Bronchus fibroblast of lung (primary cell): ENCODE data around the gene INO80B. TPM values are rescaled to one million over a fixed set of nuclear protein-coding genes. Genes with fewer than 3 reads are reported as not detected.

Source experiments
- total RNA-seq: library from RNA; depleted of rRNA; stranded (reverse); fragments of >200 nt; gene quantifications from 2 replicates; pipeline ENCODE4 v1.2.3, GENCODE V29; 2015

Gene INO80B
- 15.5 and 21.4 TPM in 2 replicates for total RNA-seq

GRCh38 chr2:74454654-74455511 is at the start of gene INO80B:
TSS of gene INO80B (plus strand) at chr2:74455087. CDS start at chr2:74455117, 30 bp downstream.

DNA sequence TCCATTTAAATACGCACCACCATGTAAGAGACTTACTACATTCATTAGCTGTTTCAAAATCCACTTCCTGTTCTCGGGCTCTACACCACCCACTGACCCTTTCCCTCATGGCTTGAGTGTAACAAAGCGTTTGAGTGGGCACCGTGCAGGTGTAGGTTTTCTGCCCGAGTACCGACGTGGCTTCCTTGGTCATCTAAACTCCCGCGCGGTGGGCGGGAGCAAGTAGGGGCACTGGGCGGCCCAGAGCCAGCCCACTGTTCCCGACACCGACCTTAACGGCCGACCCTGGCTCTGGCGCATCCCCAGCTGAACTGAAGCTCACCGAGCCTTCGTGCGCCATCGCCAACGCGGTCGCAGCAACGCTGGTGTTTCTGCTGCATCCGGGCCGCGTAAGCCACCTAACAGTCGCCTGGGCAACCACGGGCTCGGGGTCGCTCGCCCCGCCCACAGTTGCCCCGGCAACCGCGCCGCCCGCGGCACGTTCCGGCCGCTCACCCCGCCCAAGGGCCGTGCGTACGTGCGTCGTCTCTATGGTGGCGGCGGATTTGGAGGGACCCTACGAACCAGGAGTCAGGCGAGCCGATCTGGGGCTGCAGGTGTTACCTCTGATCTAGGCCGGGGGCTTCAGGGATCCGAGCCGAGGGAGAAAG is 33.5 kb upstream of the INO80B start, which contains the start of the genes C2orf81 and WDR54:
Gene C2orf81 (minus strand): TSS at position 399 of the 650 bp plus-strand sequence. CDS start 59 bp downstream, at position 340.
Gene WDR54 (plus strand): TSS at position 510 of the 650 bp plus-strand sequence. CDS start 424 bp downstream, outside the sequence.

DNA sequence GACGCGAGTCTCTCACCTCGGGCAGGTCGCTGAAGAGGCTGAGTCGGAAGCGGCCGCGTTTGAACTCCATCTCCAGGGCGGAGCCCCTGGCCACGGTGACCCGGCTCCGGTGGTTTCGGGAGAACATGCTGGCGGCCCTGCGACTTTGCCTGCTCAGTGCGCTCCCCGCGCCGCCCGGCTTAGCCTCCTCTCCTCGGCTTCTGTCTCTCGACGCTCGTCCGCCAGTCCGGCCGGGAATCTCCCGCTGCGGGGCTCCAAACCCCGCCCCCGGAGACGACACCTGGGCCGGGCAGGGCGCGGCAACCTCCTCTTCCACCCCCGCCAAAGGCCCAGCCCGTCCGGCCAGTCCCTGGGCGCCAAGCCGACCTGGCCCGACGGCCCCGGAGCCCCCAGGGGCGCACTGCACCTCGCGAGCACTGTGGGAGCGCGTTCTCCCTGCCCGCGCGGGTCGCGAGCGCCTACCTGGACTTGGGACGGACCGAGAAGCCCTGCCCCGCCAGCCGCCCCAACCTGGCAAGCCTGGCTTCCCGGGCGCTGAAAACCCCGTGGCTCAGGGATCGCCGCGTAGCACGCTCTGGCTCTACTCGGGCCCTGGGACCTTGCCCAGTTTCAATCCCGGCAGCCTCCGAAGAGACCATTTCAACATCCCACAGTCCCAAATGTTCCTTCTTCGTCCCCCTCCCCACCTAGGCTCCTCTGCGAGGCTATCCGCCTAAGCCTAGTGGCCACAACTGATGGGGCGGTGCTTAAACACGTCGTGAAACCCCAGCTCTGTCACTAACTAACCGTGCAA is 13.0 kb upstream of the INO80B start, which contains the start of gene RTKN:
Gene RTKN (minus strand): TSS at position 248 of the 793 bp plus-strand sequence. CDS start 121 bp downstream, at position 127.

DNA sequence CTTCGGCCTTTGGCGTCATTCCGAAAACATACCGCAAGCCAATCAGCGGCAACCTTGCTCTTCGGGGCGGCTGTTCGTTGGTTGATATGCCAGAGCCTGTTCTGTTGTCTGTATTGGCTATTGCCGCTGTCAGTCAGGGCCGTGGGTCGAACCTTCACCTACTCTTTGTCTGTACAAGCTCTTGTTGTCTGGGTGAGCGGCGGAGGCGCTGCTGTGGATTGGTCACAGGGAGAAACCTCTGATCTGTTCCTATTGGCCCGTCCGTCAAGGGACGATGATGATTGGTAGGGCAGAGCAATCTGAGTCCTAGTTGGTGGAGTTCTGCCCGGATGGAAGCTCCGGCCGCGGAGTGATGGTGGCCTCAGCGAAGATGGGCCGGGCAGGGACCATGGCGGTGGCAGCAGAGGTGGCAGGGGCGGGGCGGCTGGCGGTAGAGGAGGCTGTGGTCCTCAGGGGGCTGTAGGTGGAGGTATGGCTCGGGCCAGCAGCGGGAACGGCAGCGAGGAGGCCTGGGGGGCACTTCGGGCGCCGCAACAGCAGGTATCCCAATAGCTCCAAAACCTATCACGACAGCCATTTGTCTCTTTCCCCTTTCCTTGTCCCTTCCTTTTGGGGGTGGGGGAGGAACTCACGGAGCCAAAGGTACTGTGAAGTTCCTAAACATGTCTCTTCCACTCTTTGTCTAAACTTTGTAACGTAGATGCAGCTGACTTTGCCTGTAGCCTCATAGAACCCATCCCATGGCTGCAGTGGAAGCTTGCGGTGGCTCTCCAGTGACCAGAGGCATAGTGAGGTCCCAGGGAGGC is 3.4 kb downstream of the INO80B start, which contains the start of gene WBP1:
Gene WBP1 (plus strand): TSS at position 307 of the 806 bp plus-strand sequence. CDS start 165 bp downstream, at position 472.

DNA sequence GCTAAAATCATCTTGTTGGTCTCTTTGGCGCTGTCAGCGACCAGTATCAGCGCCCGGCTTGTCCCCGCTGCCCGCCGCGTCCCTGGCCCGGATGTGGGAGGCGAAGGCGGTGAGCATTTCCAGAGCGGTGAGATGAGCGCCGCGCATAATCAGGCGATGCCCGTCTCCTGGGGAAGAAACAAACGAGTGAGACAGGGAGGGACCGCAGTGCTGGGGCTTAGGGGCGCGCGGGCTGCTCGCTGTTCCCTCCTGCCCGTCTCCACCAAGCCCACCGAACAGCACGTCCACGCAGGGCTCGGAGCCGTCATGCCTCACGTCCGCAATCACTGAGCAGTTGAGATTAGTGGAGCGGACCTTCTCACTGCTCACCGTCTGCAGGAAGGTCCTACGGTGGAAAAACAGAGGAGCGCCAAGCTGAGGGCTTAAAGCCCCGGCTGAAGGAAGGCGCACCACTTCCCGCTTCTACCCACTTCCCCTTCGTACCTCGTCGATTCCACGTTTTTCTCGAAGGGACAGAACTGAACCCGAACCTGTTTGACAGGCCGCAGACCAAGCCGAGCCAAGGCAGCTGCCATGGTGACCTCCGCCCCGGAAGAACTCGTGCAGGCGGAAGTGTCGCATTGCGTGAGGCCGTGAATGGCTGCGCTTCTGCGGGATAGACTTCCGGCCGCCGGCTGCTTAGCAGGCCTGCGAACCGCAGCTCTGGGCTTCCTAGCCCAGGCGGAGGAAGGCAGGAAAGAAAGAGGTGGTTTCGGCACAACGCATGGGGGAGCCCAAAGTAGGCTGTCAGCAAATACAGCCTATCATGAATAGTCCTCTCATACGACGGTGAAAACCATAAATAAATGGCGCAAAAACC is 17.4 kb downstream of the INO80B start, which contains the start of gene MRPL53:
Gene MRPL53 (minus strand): TSS at position 595 of the 859 bp plus-strand sequence. CDS start 20 bp downstream, at position 575.

GRCh38 chr2:74482801-74483674 is 28.2 kb downstream of the INO80B start, which contains the start of the genes CCDC142 and TTC31:
TSS of gene CCDC142 (minus strand) at chr2:74482998. CDS start at chr2:74482837, 161 bp downstream.
TSS of gene TTC31 (plus strand) at chr2:74483081. CDS start at chr2:74483096, 15 bp downstream.

GRCh38 chr2:74499267-74499939 is 44.5 kb downstream of the INO80B start, which contains the start of gene LBX2:
TSS of gene LBX2 (minus strand) at chr2:74499603. CDS start at chr2:74499537, 66 bp downstream.

DNA sequence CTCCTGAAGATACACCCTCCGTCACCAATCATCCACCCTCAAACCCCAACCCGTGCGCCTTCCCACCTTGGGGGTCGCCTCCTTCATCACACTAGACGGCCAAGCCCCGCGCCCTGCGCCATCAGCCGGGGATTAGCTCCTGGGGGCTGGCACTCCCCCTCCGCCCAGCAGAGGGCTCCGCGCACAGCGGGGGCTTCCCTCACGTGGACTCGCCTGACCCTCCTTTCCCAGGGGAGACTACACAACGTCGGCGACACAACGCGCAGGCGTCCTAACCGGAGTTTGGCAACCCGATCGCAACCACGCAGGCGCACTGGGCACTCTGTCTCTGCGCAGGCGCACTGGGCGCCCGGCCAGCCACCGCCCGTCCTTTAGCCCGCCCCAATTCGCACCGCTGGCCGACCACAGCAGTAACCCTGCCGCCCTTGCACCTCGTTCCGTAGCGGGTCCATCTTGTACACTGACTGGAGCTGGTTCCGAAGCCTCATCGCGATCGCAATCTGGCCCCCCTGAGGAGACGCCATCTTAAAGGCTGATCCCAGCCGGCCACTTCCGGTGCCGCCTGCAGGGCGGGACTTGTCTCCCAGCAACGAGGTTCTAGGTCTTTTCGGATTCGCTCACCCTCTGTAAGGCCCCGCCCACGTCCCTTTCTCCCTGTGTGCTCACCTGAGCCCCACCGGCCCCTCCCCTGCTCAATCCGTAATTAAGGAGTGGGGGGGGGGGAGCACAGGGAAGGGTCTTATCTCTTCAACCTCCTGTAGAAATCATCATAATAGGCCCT is 52.4 kb downstream of the INO80B start, which contains the start of gene PCGF1:
Gene PCGF1 (minus strand): TSS at position 551 of the 781 bp plus-strand sequence. CDS start 27 bp downstream, at position 524.

Other genes starting within 250 kb of the INO80B start
- gene SLC4A5, start 111.7 kb upstream of the INO80B start, total RNA-seq = under 0.01 TPM in 1 of 2 replicates, not detected in the other
- gene DCTN1, start 74.8 kb upstream of the INO80B start, total RNA-seq = 97.1 and 102 TPM in 2 replicates
- 2.4 and 3.7 TPM in 2 replicates for gene C2orf81, start 33.5 kb upstream of the INO80B start, total RNA-seq
- gene WDR54, start 33.4 kb upstream of the INO80B start, total RNA-seq = 58.3 and 76.0 TPM in 2 replicates
- 14.0 and 17.0 TPM in 2 replicates for gene RTKN, start 13.2 kb upstream of the INO80B start, total RNA-seq
- gene WBP1, start 3.4 kb downstream of the INO80B start, total RNA-seq = 81.7 and 84.0 TPM in 2 replicates
- gene MOGS, start 10.3 kb downstream of the INO80B start, total RNA-seq = 58.9 and 61.0 TPM in 2 replicates
- 44.2 and 45.5 TPM in 2 replicates for gene MRPL53, start 17.6 kb downstream of the INO80B start, total RNA-seq
- 6.4 and 10.6 TPM in 2 replicates for gene CCDC142, start 27.9 kb downstream of the INO80B start, total RNA-seq
- gene TTC31, start 28.0 kb downstream of the INO80B start, total RNA-seq = 20.8 and 21.4 TPM in 2 replicates
- gene LBX2, start 44.5 kb downstream of the INO80B start, total RNA-seq = 1.3 and 3.4 TPM in 2 replicates
- 16.6 and 18.3 TPM in 2 replicates for gene PCGF1, start 52.6 kb downstream of the INO80B start, total RNA-seq
- gene TLX2, start 59.4 kb downstream of the INO80B start, total RNA-seq = 0.15 and 0.34 TPM in 2 replicates
- gene DQX1, start 71.1 kb downstream of the INO80B start, total RNA-seq = not detected in 2 replicates
- gene AUP1, start 74.6 kb downstream of the INO80B start, total RNA-seq = 84.2 and 87.9 TPM in 2 replicates
- gene HTRA2, start 74.8 kb downstream of the INO80B start, total RNA-seq = 31.4 and 36.4 TPM in 2 replicates
- gene LOXL3, start 98.9 kb downstream of the INO80B start, total RNA-seq = 10.1 and 10.7 TPM in 2 replicates
- 20.1 and 23.0 TPM in 2 replicates for gene DOK1, start 99.6 kb downstream of the INO80B start, total RNA-seq
- not detected in 2 replicates for gene M1AP, start 193.2 kb downstream of the INO80B start, total RNA-seq
- 5.4 and 5.5 TPM in 2 replicates for gene SEMA4F, start 199.2 kb downstream of the INO80B start, total RNA-seq